Omental fat pad (tissue), 4 donors: Measurements from ENCODE around the gene TCFL5. TPM values are rescaled to one million over a fixed set of nuclear protein-coding genes. Genes with fewer than 3 reads are reported as not detected.

Experiments
- ATAC-seq: fragments of 150-250 bp; one replicate; pipeline ENCODE4 v1.9.1; 2016; ENCODE audit warnings: mild to moderate bottlenecking, moderate library complexity; ENCODE audit not compliant: low FRiP score
- DNase-seq: peaks from one replicate; pipeline ENCODE4 v3.0.0-alpha.2; 2019; ENCODE audit warnings: low spot score
- CTCF ChIP-seq, 3 donors: fragments of 450-650 bp; IDR thresholded peaks; one replicate each; pipeline ENCODE4 v1.5.1; 2016 to 2017; ENCODE audit warnings: antibody characterized with exemption in 3 of 3, mild to moderate bottlenecking in 3 of 3, moderate library complexity in 2 of 3
- total RNA-seq, 4 donors: library from RNA; depleted of rRNA; stranded (reverse); fragments of >200 nt; gene quantifications; one replicate each; pipeline ENCODE4 v1.1.0, GENCODE V29; 2016

Gene TCFL5
- total RNA-seq, 4 donors from 2014 or later, result 6.1 to 7.7 (median 6.3) TPM

- TF ChIP-seq CTCF (IDR thresholded peaks at IDR 0.05), result peak in 2 of 3 donors; percentile 15 to 59
- peak; percentile 83 for ATAC-seq
- no peak for DNase-seq
Measured at GRCh38 chr20:62900052-62900691, 38.5 kb upstream of the TCFL5 start.

- DNase-seq, result no peak
Measured at GRCh38 chr20:62899633-62900051, 38.0 kb upstream of the TCFL5 start.

GRCh38 chr20:62898970-62899632 lies 37.5 kb upstream of the TCFL5 start:
- TF ChIP-seq CTCF (IDR thresholded peaks at IDR 0.05), result no peak
- DNase-seq, result no peak

More at GRCh38 chr20:62899633-62900051, 38.0 kb upstream of the TCFL5 start:
- TF ChIP-seq CTCF (IDR thresholded peaks at IDR 0.05), result no peak
- no peak for ATAC-seq

GRCh38 chr20:62898093-62898964 lies 36.7 kb upstream of the TCFL5 start:
- DNase-seq (no peak), ATAC-seq (no peak)
- TF ChIP-seq CTCF (IDR thresholded peaks at IDR 0.05), result no peak

More at GRCh38 chr20:62898970-62899632, 37.5 kb upstream of the TCFL5 start:
- no peak for ATAC-seq

GRCh38 chr20:62897666-62898065 lies 36.0 kb upstream of the TCFL5 start:
- no peak for TF ChIP-seq CTCF (IDR thresholded peaks at IDR 0.05)
- DNase-seq (no peak), ATAC-seq (no peak)

- no peak for DNase-seq
- TF ChIP-seq CTCF (IDR thresholded peaks at IDR 0.05), result no peak
- ATAC-seq, result no peak
Measured at GRCh38 chr20:62896526-62896925, 34.9 kb upstream of the TCFL5 start.
